Skin epidermis (tissue), 12 donors: ENCODE measurements around the gene CHST2.

ENCODE experiments used
- H3K27ac ChIP-seq, 21 experiments: fragments of 200-600 bp; sonication (generic) in 11 of 21; one replicate each; pipeline ENCODE4 v1.5.0; 2020; ENCODE audit warnings: mild to moderate bottlenecking in 3 of 21, inconsistent platforms in 2 of 21, moderate library complexity in 2 of 21
- H3K4me3 ChIP-seq, 7 experiments: fragments of 200-600 bp; sonication (generic) in 2 of 7; one replicate each; pipeline ENCODE4 v1.5.0; 2020; ENCODE audit warnings: inconsistent platforms in 2 of 7, mild to moderate bottlenecking in 2 of 7, moderate library complexity in 1 of 7

Gene CHST2

GRCh38 chr3:143095813-143096212 lies 23.8 kb upstream of the CHST2 start:
- Histone ChIP-seq H3K27ac (no peak overlapping the region), H3K4me3 (no peak overlapping the region)

GRCh38 chr3:143098032-143098764 lies 21.4 kb upstream of the CHST2 start:
- Histone ChIP-seq H3K4me3 (no peak overlapping the region), H3K27ac (no peak overlapping the region)

GRCh38 chr3:143099210-143099609 lies 20.4 kb upstream of the CHST2 start:
- Histone ChIP-seq H3K27ac (no peak overlapping the region), H3K4me3 (no peak overlapping the region)

- Histone ChIP-seq H3K27ac (no peak overlapping the region), H3K4me3 (no peak overlapping the region)
Measured at GRCh38 chr3:143099690-143100089, 19.9 kb upstream of the CHST2 start.

DNA sequence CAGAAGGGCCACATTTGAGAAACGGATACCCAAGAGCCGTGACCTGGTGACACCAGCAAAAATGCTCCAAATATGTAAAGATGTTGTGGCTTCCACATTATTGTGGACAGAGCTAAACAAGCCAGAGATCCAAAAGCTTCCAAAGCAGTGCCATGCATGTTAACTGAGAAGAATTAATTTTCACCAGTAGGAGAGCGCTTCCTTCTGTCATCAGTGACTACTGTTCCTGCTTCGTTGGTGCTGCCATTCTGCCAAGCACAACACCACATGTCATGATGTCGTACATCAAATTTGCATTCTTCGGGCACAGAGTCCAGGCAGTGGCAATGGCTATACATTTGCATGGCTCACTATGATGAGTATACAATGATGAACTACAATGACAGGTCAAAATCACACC lies 19.1 kb upstream of the CHST2 start:
- no peak overlapping the region for H3K27ac ChIP-seq
- no peak overlapping the region for H3K4me3 ChIP-seq

DNA sequence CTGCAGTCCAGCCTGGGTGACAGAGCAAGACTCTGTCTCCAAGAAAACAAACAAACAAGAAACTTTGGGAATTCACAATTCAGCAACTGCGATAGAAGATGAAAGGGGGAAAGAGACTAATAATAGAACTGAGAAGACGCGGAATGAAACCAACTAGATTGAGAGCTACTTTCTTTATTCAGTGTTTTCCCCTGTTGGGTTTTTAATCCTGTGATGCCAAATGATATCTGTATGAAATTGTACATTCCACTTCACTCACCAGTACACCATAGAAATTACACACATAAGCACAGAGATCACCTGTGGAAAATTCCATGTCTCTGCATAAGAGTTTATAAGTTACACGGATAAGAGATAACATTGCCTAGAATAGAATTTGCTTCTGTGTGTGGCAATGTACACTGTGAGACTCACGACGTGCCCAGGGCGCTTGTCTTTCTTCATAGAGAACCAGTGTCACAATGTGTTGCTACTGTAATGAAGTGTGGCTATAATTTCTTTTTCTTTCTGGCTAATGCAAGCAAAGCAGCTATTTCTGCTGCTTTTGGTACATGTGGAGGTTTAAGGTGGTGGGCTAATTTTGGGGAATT lies 17.7 kb upstream of the CHST2 start:
- no peak overlapping the region for H3K27ac ChIP-seq
- H3K4me3 ChIP-seq = no peak overlapping the region

GRCh38 chr3:143103652-143104051 lies 15.9 kb upstream of the CHST2 start:
- Histone ChIP-seq H3K27ac (no peak overlapping the region), H3K4me3 (no peak overlapping the region)

DNA sequence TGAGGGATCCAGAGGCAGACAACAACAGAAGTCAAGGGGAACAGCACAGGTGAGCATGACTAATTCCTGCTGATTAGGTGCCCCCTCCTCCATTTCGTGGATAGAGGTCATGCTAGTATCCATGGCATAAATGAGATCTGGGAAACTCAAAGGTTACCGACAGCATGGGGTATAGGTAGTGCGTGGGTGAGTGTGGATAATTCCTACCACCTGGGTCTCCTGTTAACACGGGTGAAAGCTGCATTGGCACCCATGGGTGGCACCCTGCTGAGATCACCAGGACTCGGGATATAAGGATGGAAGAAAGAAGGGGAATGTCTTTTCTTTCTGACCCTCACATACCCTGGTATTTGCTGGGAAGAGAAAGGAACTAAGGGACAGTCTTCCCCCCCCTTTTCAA lies 14.4 kb upstream of the CHST2 start:
- no peak overlapping the region for H3K27ac ChIP-seq
- H3K4me3 ChIP-seq = no peak overlapping the region

GRCh38 chr3:143109861-143110260 lies 9.7 kb upstream of the CHST2 start:
- no peak overlapping the region for H3K4me3 ChIP-seq
- H3K27ac ChIP-seq = no peak overlapping the region

GRCh38 chr3:143110371-143110770 lies 9.2 kb upstream of the CHST2 start:
- Histone ChIP-seq H3K27ac (no peak overlapping the region), H3K4me3 (no peak overlapping the region)

DNA sequence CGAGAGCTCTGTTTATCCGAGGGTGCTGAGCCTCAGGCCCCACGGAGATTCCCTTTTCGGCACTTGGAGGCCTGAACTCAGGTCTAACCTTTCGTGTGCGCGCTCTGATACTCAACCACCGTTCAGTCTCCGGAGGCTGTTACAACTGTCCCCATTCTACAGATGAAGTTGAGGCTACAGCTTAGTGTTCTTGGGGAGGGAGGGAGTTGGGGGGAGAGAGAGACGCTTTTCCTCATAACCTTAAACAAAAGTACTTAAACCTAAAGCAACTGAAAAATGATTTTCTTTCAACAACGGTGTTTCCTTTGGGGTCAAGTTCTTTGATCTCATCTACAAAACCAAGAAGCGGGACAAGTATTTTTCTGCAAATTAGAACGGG lies 952 bp upstream of the CHST2 start:
- Histone ChIP-seq H3K27ac (peak overlapping the region in 7 of 21 experiments; percentile 68 to 81 (median 78)), H3K4me3 (peak overlapping the region; percentile 58 to 83 (median 66))

DNA sequence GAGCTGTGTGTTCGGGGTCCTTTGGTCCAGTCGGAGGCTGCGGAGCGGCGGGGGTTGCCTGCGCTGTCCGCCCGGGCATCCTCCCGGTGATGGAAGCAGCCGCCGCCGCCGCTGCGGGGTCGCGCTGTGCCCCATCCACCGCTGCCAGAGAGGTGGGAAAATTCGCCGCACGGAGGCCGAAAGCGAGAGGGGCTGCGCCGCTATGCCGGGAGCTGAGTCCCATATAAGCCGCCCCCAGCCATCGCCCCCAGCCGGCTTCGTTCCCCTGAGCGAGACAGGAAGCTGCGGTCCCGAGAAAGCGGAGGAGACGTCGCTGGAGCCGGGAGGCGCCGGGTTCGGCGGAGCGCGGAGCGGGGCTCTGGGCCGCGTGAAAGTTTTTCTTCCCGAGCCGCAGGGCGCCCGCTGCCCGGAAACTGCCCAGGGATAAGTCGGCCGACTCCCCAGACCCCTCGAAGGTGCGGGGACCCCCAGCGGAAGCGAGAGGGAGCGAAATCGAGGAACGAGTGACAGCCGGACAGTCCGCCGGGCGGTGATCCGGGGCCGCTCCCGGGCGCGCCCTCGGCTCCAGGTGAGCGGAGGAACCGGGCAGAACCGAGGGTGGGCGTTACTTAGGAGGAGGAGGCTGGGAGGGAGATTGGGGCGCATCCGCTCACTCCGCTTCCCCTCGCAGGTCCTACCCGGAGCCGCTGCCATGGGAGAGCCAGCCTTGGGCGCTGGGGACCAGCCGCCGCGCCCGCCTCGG lies 574 bp downstream of the CHST2 start:
- H3K4me3 ChIP-seq = peak overlapping the region; percentile 58 to 83 (median 66)
- H3K27ac ChIP-seq = peak overlapping the region in 17 of 21 experiments; percentile 14 to 81 (median 58)

GRCh38 chr3:143120716-143121240 lies 1.2 kb downstream of the CHST2 start:
- peak overlapping the region in 12 of 21 experiments; percentile 14 to 81 (median 62) for H3K27ac ChIP-seq
- H3K4me3 ChIP-seq = peak overlapping the region; percentile 58 to 83 (median 66)

GRCh38 chr3:143121241-143122088 lies 1.9 kb downstream of the CHST2 start:
- Histone ChIP-seq H3K27ac (peak overlapping the region in 8 of 21 experiments; percentile 35 to 81 (median 68)), H3K4me3 (peak overlapping the region; percentile 58 to 83 (median 66))

DNA sequence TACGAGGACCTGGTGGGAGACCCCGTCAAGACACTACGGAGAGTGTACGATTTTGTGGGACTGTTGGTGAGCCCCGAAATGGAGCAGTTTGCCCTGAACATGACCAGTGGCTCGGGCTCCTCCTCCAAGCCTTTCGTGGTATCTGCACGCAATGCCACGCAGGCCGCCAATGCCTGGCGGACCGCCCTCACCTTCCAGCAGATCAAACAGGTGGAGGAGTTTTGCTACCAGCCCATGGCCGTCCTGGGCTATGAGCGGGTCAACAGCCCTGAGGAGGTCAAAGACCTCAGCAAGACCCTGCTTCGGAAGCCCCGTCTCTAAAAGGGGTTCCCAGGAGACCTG lies 2.5 kb downstream of the CHST2 start:
- peak overlapping the region in 2 of 7 experiments; percentile 60 to 66 for H3K4me3 ChIP-seq
- H3K27ac ChIP-seq = peak overlapping the region in 1 of 21 experiments; percentile 81

DNA sequence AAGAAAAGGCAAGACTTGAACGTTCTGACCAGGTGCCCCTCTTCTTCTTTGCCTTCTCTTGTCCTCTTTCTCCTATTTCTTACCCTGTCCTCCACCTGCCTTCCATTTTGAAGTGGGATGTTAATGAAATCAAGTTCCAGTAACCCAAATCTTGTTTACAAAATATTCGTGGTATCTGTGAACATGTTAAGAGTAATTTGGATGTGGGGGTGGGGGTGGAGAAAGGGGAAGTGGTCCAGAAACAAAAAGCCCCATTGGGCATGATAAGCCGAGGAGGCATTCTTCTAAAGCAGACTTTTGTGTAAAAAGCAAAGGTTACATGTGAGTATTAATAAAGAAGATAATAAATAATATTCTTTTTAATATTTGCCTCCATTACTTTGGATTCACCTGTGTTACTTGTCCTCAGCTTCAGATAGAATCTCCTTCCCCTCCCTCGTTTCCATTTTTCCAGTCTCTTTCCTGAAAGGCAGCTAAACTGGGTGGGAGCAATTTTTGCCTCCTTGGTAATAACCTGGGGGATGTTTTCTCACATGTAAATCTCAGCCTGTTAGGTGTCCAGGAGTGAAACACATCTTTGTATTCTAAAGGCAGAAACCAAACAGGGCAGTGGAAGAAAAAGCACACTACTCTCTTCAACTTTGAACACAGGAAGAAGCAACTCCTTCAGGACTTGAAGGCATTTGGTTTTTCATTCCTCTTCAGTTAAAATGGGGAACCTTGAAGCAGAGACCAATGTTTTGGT lies 3.2 kb downstream of the CHST2 start:
- peak overlapping the region in 3 of 21 experiments; percentile 4 to 81 (median 69) for H3K27ac ChIP-seq
- peak overlapping the region in 1 of 7 experiments; percentile 66 for H3K4me3 ChIP-seq

DNA sequence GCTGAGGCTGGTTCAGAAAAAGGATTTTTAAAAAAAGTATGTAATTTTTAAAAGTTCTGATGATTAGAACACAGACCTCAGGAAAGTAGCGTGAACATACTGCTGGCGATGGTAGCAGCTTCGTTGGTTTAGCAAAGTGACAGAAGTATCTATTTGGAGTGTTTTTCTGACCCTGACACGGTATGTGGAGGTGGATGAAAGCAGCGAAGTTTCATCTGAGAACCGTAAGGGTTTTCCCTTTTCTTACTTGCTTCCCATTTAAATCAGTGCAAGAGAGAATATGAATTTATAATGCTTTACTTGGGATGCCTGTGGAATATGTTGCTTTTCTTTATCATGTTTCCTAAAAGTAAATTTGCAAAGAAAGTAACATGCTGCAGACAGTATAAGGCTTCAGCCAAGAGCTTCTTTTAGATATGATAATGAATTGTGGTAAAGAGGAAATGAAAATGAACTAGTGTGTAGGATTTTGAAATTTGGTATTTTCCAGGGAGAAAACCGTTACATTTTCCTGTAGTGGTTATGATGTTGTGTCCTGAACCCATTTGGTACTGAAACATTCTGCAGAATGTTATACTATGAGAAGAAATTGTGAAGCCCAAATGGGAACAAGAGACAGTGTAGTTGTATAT lies 3.9 kb downstream of the CHST2 start:
- H3K27ac ChIP-seq = peak overlapping the region in 4 of 21 experiments; percentile 4 to 81 (median 41)
- H3K4me3 ChIP-seq = peak overlapping the region in 1 of 7 experiments; percentile 66
